GM21367 (cell line): ENCODE measurements around the gene UQCR11.

Source experiments
- ATAC-seq: cut with Tn5 transposase; IDR thresholded peaks from one replicate; pipeline ENCODE4 v1.9.1; 2021; ENCODE audit not compliant: unreplicated experiment

Gene UQCR11

DNA sequence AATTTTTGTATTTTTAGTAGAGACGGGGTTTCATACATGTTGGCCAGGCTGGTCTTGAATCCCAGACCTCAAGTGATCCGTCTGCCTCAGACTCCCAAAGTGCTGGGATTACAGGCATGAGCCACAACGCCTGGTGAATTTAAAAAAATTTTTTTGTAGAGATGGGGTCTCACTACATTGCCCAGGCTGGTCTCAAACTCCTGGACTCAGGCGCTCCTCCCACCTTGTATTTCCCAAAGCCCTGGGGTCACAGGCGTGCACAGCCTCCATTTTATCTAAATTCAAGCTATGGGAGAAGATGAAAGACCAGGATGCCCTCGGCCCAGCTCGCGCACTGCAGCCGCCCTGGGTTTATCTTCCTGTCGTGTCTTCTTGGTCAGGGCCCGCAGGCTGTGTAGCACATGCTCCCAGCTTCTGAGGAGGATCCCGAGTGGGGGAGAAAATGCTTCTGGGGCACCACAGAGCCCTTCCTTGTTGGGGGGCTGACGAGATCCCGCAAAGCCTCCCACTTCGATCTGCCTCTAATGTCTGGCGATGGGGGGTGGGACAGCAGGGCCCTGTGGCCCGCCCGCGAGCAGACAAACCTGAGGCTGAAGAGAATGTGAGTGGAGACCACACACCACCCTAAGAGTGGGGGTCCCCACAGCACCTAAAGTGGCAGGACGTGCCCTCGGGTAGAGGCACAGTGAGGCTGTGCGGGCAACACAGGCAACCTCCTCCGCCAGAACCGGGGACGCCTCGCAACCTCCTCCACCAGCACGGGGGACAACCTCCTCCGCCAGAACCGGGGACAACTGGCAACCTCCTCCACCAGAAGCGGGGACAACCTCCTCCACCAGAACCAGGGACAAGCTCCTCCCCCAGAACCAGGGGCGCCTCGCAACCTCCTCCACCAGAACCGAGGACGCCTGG, 31.3 kb upstream of the UQCR11 start:
- no peak for ATAC-seq

DNA sequence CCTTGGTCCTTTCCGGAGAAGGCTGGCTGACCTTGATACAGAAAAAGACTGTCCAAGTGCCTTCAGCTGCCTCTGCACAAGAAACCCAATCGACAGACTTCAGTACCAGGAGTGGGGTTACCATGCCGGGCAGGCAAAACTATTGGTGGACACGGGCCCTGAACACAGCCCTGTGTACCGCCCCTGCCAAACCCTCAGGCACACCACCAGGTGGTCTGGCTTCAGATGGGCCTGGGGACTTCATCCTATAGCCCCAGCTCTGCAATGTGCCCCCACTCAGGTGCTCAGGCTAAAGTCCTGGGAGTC, 29.6 kb upstream of the UQCR11 start:
- ATAC-seq, result no peak

DNA sequence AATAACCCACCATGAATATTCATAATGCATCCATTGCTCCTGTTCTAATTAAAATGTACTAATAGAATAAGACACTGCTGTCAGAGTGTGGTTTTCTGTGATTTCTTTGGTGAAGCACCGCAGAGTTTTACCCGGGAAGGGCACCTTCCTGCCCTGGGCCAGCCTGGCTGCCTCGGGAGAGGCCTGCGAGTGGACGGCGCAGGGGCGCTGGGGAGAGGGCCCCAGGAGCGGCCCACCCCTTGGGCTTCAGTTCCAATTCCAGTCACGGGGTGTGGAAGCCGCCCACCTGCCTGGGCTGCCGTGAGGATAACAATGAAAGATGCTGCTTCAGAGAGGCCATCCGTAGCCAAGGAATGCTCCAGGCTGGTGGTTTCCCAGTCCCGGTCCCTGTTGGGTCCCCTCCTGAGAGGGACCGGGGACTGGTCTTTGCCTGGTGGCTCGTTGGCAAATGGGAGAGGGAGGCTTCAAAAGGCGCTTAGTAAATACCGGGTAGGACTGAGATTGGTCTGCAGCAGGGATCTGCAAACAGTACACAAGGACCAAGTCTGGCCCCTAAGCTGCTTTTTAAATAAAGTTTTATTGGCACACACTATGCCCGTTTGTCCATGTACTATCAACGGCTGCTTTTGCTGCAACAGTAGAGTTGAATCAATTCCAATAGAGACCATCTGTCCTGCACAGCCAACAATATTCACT, 29.1 kb upstream of the UQCR11 start:
- ATAC-seq, result no peak

DNA sequence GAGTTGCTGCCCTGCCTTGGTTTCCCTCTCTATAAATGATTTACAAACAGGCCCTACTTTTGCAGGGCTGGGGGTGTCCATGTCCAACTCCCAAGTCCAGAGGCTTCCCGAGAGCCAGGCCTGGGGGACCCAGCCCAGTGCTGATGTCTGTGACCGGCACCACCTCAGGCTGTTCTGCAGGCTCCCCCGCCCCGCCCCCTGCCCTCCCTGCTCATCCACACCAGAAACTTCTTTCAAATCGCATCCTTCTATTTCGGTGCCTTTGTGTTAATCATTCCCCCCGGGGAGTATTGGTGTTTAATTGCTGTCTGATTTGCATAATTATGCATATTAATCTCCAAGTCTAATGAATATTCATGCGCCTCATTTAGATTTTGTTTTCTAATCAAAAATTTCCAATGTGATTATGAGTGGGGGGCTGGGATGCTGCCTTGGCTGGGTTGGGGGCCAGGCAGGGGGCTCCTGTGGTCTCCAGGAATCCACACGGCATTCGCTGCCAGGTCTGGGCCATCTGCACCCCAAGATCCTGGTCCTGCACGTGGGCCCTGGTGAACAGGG, 28.1 kb upstream of the UQCR11 start:
- ATAC-seq, result no peak

DNA sequence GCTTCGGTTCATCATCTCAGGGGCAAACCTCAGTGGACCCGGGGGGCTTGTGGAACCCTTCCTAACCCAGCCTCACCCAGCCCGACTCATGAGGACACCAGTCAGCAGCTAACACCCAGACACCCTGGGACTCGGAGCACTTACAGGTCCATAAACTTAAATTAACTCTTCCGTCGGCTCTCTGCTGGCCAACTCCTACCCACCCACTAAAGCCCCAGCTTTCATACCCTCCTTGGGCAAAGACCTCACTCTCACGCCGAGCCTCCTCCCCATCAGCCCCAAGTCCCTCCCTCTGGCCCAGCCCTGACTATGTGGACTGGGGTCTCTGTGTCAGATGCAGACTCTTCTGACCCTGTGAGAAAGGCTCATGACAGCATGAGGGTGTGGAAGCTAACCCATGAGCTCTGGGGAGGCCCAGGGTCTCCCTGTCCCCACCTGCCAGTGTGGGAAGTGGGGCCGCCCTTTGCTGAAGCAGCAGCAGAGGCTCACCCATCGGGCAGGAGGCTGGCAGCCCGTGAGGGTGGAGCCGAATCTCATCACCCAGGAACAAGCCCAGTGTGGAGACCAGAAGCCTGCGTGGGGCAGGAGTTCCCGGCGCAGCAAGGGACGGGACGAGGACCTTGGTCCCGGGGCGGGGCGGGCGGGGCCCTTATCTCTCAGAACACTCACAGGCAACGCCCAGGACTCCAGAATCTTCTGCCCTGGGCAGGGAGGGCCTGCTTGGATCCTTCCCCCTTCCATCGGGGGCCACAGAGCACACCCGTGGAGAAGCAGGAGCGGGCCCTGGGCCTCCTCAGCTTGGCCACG, 27.4 kb upstream of the UQCR11 start:
- ATAC-seq, result no peak

DNA sequence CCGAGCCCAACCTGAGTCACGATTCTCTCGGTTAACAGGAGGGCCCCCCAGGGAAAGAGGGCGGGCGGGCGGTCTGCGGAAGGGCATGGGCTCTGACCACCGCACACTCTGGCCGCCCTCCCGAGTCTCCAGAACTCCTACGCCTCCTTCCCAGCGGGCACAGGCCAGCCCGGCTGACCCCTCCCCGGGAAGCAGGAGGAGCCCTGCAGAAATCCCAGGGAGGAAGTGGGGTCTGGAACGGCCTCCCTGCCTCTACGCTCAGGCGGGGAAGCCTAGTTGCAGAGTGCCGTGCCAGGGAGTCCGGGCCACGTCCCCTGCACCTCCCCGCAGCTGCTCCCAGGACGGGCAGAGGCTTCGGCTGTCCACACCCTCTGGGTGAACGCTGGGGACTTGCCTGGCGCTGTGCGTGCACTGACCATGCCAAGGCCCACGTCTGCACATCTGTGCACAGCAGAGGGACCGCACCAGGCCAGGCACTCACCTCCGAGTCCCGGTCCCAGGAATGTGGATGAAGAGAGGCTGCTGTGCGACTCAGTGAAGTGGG, 26.4 kb upstream of the UQCR11 start:
- ATAC-seq, result no peak

DNA sequence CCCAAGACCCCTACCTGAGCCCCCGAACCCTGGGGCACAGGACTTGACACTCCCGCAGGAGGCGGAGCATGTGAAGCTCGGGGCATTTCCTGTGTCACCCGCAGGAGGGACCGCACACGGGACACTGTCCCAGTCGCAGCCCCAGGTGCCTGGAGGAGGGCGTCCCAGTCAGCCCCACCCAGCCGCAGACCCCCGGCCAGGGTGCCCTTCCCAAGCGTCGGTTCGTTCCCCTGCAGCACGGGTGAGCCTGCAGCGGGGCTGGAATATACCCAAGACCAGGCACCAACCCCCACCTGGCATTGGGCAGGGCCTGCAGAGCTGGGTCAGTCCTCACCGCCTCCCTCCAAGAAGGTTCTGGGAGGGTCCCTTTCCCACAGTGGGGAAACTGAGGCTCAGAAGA, 25.5 kb upstream of the UQCR11 start:
- no peak for ATAC-seq

DNA sequence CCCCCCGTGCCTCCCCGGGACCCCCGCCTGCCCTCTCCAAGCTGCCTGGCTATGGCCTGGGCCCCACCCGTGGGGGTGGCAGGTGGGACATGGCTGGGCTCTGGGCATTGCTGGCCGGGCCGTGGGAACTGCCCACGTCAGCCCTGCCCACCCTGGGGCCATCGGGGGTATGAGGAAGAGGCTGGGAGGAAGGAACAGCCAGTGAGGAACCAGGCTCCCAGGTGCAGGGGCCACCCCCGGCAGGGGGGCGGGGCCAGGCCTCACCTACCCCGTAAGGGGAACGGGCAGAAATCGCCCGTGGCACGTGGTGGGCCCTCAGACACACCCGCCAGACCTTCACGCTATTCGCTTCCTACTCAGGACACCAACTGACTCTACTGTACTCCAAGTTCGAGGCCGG, 24.8 kb upstream of the UQCR11 start:
- no peak for ATAC-seq

DNA sequence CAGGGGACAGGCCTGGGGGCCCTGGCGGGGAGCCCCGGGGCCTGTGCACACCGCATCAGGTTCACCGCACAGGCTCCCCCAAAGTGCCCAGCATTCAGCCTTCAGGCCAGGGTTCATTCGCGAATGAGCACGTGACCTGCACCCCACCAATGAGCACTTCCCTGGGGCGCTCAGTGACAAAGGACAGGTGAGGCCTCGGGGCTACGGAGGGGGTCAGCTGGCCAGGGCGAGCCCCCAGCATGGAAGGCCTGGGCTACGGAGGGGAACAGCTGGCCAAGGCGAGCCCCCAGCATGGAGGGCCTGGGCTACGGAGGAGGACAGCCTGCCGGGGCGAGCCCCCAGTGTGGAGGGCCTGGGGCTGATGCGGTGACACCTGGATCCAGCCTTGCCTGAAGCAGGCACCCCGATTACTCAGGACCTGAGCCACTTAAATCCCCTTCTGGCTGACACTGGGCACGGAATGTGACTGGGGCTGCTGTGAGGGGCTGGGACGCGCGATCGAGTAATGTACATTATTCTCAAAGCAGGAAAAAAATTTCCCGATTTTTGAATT, 24.1 kb upstream of the UQCR11 start:
- no peak for ATAC-seq

DNA sequence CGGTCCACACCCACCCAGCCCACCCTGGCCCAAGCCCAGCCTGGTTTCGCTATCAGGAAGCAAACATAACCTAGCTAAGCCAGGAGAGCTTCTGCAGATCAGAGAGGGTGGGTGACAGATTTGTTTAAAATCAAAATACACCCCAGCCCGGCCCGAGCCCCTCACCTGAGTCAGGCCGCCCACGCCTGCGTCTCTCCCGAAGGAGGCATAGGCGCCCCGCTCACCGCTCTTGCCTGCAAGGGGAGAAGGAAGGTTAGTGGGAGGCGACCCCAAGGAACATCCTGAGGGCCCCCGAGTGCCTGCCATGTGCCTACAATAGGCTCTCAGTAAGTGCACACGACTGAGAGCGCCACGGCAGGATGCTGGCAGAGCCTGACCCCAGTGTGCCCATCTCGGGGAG, 21.9 kb upstream of the UQCR11 start:
- ATAC-seq, result no peak

DNA sequence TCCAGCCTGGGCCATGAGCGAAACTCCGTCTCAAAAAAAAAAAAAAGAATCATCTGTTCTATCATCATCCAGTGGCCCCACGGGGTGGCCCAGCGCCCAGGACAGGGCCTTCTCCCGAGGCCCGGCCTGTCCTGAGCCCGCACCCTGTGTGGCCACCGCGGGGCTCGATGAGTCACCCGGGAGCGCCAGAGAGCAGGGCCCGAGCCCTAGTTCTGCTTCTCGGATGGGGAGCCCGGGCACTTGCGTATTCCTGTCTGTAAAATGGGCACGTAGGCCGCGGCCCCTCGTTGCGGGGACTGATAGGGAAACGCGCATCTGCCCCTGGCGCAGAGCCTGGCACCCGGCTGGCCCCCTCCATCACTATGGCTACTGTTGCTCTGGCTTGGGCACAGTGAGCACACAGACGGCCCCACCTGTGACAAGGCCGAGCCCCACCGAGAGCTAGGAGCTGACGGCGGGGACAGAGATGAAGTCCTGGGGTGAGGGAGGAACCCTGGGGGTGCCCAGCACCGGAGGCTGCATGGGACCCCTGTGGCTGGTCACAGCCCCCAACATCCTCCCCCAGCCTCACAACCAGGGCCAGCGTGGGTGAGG, 21.3 kb upstream of the UQCR11 start:
- ATAC-seq, result no peak

DNA sequence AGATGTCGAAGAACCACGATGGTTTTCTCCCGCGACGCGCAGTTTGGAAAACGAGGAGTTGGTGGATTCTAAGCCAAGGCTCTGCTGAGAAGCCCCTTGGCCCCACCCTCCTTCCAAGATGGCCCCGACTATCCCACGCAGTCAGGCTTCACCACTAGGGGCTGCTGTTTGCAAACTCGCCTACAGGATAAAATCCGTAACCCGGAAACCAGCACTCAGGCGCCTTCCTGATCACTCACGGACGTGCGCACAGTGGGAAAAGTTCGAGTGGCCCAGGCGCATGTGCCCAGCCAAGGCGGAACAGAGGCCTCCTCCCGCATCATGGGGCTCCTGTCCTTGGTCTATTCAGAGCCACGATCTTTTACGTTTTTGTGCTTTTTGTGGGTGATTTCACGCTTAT, 19.2 kb upstream of the UQCR11 start:
- ATAC-seq, result no peak

DNA sequence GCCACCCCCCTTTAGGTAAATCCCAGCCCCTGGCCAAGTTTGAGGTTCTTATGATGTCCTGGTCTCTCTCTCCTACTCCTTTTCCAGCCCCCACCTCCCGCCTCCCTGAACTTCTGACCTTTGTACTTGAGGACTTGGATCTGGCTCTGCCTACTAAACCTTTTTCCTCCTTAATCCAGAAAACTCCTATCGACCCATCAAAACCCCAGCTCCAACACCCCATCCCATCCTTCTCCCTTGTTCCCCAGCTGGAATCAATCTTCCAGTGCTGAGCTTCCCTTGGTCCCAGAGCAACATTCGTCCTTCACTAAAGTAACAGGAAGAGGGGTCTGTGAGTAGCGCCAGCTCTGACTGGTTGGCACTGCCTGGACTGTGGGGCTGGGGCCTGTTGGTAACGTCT, 17.3 kb upstream of the UQCR11 start:
- ATAC-seq, result no peak

DNA sequence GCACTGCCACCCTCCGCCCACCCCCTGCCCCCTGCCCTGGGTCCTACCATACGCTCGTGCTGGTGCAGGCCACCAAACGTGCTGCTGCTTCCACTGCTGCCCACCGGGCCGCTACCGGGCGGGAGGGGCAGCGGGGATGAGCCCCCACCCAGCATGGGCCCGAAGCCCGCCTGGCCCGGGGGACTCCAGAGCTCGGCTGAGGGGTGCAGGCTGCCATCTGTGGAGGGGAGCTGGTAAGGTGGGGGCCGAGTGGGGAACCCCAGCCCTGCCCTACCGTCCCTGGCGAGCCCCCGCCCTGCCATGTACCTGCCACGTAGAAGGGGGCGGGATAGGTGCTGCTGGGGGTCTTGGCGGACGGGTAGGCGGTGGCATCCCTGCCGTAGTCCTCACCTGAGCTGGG, 16.7 kb upstream of the UQCR11 start:
- no peak for ATAC-seq

DNA sequence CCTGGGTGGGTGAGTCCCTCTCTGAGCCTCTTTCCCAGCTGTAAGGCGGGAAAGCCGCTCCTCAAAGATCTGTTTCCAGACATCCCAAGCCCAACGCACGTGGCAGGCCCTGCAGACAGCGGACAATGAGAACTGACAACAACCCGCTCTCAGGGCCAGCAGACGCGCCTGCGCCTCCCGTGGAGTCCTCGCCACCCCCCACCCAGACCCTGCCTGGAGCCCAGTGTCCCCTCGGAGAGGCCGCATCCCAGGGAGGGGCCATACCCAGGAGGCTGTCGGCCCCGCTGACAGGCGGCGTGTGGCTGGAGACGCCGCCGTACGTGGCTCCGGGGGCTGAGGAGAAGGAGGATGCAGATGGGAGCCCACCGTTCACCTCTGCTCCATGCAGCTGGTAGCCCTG, 16.3 kb upstream of the UQCR11 start:
- no peak for ATAC-seq

DNA sequence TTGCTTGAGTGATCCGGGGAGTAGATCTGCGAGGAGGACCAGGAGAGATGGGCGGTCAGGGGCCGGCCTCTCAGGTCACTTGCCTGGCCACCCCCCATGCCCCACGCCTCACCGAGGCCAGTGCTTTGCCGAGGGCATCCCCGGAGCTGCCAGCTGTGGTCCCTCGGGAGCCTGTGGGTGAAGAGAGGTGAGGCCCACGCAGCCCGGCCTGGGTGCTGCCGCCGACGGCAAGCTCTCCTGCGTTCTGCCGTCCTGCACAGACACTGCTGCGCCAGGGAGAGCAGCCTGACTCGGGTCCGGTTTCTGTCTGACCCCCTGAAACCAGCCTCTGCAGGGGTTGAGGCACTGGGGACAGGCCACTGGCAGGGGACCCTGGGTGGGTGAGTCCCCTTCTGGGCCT, 15.8 kb upstream of the UQCR11 start:
- ATAC-seq, result no peak

DNA sequence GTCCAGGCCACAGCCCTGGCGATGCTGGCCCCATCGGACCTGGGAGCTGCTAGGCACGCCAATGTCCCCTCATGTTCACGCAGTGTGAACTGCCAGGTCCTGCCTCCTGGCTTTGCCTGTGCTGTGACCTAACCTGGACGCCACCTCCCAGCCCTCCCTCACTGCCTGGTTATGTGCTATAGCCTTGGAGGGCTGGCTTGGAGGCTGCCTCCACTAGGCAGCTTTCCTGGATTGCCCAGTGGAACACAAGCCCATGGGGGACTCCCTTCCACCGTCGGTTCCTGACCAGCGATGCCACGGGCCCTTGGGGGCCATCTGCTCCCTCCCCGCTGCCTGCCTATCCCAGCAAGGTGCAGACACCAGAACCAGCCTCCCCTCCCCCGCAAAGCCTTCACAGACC, 15.2 kb upstream of the UQCR11 start:
- no peak for ATAC-seq

DNA sequence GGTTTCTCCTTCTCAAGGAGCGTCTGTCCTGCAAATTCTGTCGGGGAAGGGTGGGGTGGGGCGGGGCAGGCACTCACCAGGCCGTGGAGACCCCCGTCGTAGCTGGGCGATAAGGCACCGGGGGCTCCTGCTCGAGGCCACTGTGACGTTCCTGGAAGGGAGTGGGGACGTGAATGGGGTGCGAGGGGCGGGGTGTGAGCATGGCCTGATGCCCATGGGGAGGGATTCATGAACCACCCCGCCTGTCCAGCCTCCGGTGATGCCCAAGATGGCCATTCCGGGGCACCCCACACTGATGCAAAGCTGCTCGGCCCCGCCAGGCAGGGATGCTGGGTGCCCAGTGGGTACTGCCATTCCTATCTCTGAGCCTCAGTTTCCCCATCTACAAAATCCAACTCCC, 14.4 kb upstream of the UQCR11 start:
- no peak for ATAC-seq

DNA sequence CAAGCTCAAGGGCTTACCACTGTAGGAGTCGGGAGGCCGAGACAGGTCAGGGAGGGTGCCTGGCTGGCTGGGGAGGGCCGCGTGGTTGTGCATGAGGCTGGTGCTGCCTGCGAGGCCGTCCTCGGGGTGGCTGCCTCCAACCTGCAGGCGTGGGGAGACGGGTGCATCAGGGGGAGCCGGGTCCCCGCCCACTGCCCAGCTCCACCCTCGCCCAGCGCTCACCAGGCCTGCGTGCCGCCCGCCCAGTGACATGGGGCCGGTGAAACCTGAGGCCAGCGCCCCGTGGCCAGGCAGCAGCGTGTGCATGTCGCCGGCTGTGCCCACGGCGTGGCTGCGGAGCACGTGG, 13.8 kb upstream of the UQCR11 start:
- no peak for ATAC-seq

DNA sequence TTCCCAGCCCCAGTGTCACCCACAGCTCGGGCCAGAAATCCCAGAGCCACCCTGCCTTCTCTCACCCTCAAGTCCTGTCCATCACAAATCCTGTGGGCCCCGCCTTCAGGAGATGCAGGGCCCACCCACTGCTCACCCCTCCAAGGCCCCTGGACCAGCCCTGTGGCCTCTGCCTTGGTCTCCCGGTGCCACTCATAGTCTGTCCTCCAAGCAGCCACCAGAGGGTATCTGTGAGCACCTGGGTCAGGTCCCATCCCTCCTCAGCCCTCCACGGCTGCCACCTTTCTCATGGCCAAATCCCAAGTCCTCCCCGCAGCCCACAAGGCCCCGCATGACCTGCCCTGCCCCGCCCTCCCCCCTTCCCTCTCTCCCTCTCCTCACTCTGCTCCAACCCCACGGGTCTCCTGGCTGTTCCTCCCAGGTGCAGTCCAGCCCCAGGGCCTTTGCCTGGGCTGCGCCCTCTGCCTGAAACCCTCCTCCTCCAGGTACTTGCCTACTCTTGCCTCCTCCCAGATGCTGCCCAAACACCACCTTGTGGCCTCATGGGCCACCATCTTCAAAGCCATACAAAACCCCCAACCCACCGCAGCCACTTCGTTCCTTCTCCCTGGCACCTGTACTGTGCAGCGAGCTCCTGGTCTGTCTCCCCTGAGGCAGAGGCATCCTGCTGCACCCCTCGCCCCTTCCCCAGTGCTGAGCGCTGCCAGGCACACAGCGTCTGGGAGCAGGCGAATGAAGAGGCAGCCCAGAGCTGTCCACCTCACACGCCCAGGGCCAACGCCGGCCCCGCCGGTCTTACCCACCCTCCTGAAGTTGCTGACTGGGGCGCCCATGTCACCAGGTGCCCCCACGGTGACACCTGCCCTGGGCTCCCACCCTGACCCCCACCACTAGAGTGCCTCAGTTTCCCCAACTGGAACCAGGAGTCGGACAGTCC, 13.2 kb upstream of the UQCR11 start:
- ATAC-seq, result no peak
